OCI-LY7 (cell line): ENCODE results near the gene ZSWIM1. TPM values are rescaled to one million over a fixed set of nuclear protein-coding genes. Genes with fewer than 3 reads are reported as not detected.

Source experiments
- BruUV-seq: library from RNA; stranded (reverse); fragments of 400-500 nt; replicated peaks from 2 replicates; lab custom pipeline; 2021; lab: Mats Ljungman, UMichigan
- CTCF ChIA-PET: fragments of 300-600 bp; sonication (Branson Sonifier 250); formaldehyde crosslinking; loops from one replicate; lab custom pipeline; 2022; ENCODE audit warnings: antibody characterized with exemption; ENCODE audit not compliant: unreplicated experiment; lab: Charles Lee
- POLR2A ChIA-PET: fragments of 300-600 bp; sonication (Branson Sonifier 250); formaldehyde crosslinking; loops from one replicate; lab custom pipeline; 2022; ENCODE audit warnings: antibody characterized with exemption; lab: Charles Lee
- DNase-seq: peaks from one replicate; pipeline ENCODE4 v3.0.0-alpha.2; 2015; ENCODE audit warnings: low spot score
- H2AFZ ChIP-seq: fragments of 200-600 bp; sonication (generic), shearing (Covaris generic); 2 replicates; pipeline ENCODE4 v1.6.1; 2014; ENCODE audit warnings: mild to moderate bottlenecking, antibody characterized with exemption, low read length, moderate library complexity
- H3K27ac ChIP-seq: fragments of 200-600 bp; sonication (generic); 2 replicates; pipeline ENCODE4 v1.5.1; 2014; ENCODE audit warnings: mixed run types, low read depth, mild to moderate bottlenecking, moderate library complexity, low read length, inconsistent platforms; ENCODE audit not compliant: poor library complexity, severe bottlenecking
- H3K36me3 ChIP-seq: fragments of 200-600 bp; sonication (generic); 2 replicates; pipeline ENCODE4 v1.6.1; 2014; ENCODE audit warnings: mild to moderate bottlenecking, antibody characterized with exemption, low read length, moderate library complexity, mixed read lengths; ENCODE audit not compliant: insufficient read depth
- H3K4me1 ChIP-seq: fragments of 200-600 bp; sonication (generic); 2 replicates; pipeline ENCODE4 v1.5.1; 2014; ENCODE audit warnings: mild to moderate bottlenecking, low read length; ENCODE audit not compliant: insufficient read depth, poor library complexity, severe bottlenecking
- H3K4me2 ChIP-seq: fragments of 200-600 bp; sonication (generic); 2 replicates; pipeline ENCODE4 v1.6.1; 2014; ENCODE audit warnings: mild to moderate bottlenecking, low read length
- H3K4me3 ChIP-seq: fragments of 200-600 bp; sonication (generic); 2 replicates; pipeline ENCODE4 v1.5.1; 2014; ENCODE audit warnings: mild to moderate bottlenecking, low read depth, low read length; ENCODE audit not compliant: poor library complexity, severe bottlenecking
- H3K79me2 ChIP-seq: fragments of 200-600 bp; sonication (generic); 2 replicates; pipeline ENCODE4 v1.6.1; 2016; ENCODE audit warnings: low read depth, mild to moderate bottlenecking, low read length, moderate library complexity, mixed read lengths; ENCODE audit not compliant: insufficient read depth
- H3K9me2 ChIP-seq: fragments of 200-600 bp; sonication (generic); 2 replicates; pipeline ENCODE4 v1.6.1; 2016; ENCODE audit warnings: mild to moderate bottlenecking, low read length, mixed read lengths; ENCODE audit not compliant: insufficient read depth
- H3K9me3 ChIP-seq: fragments of 200-600 bp; sonication (generic); 2 replicates; pipeline ENCODE4 v1.6.1; 2014; ENCODE audit warnings: mild to moderate bottlenecking, mixed run types, low read length, mixed read lengths
- H4K20me1 ChIP-seq: fragments of 200-600 bp; sonication (generic); 2 replicates; pipeline ENCODE4 v1.6.1; 2014; ENCODE audit warnings: mild to moderate bottlenecking, antibody characterized with exemption, low read length, moderate library complexity, mixed read lengths; ENCODE audit not compliant: insufficient read depth
- EZH2phosphoT487 ChIP-seq: fragments of 200-600 bp; sonication (generic); IDR thresholded peaks from 2 replicates; pipeline ENCODE4 v1.6.1; 2018; ENCODE audit warnings: low read depth, borderline replicate concordance, mild to moderate bottlenecking, mixed run types, antibody characterized with exemption, low read length, moderate library complexity, mixed read lengths
- intact Hi-C: fragments of 100-400 bp; cut with micrococcal nuclease; formaldehyde crosslinking; loops from one replicate; pipeline ENCODE4 v1.10.0; 2022; ENCODE audit not compliant: unreplicated experiment
- total RNA-seq, 2 experiments: library from RNA; depleted of rRNA in 1 of 2; stranded (reverse); fragments of >200 nt in 1 of 2; shearing (Covaris generic) in 1 of 2; gene quantifications; 2 replicates each; pipeline ENCODE4 v1.2.3, GENCODE V29; 2014 to 2022
- TF ChIP-seq, protein P1 (sequence below): fragments of 200-600 bp; sonication (generic); conservative IDR thresholded peaks from 2 replicates; pipeline ENCODE4 v1.5.1; 2014; ENCODE audit warnings: mild to moderate bottlenecking, antibody characterized with exemption, low read length, moderate library complexity, mixed read lengths

ZSWIM1 gene
- total RNA-seq, 2 experiments from 2014 or later, result 13.9 to 19.2 TPM

DNA sequence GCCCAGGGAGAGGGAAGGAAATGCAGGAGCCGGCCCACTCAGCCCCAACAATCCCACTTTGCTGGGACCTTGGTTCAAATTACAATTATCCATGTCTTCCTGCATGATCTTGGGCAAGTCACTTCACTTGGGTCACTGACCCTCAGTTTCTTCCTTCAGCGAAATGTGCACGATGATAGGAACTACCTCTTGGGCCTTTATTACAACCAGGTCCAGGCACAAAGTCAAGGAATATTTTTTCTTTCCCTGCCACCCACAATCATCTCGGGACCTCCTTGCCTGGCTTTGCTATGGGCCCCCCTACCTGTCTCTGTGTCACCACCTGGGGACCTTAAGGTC, 31.3 kb downstream of the ZSWIM1 start:
- BruUV-seq, result no TSS peak
- no peaks in the 10 kb centered on the region for H3K9me2 ChIP-seq
- no peak overlapping the region for H3K4me2 ChIP-seq
- H3K27ac ChIP-seq, result no peak overlapping the region
- H3K4me1 ChIP-seq, result peaks cover 14% of the 10 kb centered on the region
- ChIA-PET POLR2A (no interaction called here), CTCF (no interaction called here)
- no peak for TF ChIP-seq EZH2phosphoT487
- TF ChIP-seq, protein P1, sequence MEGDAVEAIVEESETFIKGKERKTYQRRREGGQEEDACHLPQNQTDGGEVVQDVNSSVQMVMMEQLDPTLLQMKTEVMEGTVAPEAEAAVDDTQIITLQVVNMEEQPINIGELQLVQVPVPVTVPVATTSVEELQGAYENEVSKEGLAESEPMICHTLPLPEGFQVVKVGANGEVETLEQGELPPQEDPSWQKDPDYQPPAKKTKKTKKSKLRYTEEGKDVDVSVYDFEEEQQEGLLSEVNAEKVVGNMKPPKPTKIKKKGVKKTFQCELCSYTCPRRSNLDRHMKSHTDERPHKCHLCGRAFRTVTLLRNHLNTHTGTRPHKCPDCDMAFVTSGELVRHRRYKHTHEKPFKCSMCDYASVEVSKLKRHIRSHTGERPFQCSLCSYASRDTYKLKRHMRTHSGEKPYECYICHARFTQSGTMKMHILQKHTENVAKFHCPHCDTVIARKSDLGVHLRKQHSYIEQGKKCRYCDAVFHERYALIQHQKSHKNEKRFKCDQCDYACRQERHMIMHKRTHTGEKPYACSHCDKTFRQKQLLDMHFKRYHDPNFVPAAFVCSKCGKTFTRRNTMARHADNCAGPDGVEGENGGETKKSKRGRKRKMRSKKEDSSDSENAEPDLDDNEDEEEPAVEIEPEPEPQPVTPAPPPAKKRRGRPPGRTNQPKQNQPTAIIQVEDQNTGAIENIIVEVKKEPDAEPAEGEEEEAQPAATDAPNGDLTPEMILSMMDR, result no peak
- H3K36me3 ChIP-seq, result no peaks in the 10 kb centered on the region
- no peaks in the 10 kb centered on the region for H3K9me3 ChIP-seq
- no peaks in the 10 kb centered on the region for H3K79me2 ChIP-seq
- H2AFZ ChIP-seq, result no peak overlapping the region
- DNase-seq, result no peak
- no peaks in the 10 kb centered on the region for H4K20me1 ChIP-seq
- no peak overlapping the region for H3K4me3 ChIP-seq
- intact Hi-C loops, result no loop called here

DNA sequence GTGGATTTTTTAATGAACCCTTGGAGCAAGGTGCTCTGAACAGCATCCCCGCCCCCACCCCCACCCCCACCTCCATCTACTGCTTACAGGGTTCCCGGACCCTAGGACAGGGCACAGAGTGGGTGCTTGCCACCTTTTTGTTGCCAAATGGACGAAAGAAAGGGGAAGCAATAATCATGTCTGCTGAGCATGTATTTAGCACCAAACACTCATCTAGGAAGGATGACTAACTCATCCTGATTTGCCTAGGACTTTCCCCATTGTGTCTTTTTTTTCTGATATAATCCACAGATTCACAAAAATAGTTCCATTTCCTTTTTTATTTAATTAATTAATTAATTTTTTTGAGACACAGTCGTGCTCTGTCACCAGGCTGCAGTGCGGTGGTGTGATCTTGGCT, 32.1 kb downstream of the ZSWIM1 start:
- POLR2A ChIA-PET, result no interaction called here

DNA sequence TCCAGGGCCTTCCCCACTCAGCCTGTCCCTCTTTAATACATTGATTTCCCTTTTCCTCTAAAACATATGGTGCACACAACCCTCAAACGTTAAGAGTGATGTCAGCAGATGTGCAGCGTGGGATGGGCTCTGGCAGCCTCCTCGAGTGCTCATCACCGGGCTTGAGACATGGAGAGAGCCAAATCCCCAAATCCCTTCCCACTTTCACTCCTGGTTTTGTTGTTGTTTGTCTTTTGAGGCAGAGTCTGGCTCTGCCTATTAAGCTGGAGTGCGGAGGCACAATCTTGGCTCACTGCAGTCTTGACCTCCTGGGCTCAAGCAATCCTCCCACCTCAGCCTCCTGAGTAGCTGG, 36.7 kb downstream of the ZSWIM1 start:
- CTCF ChIA-PET, result no interaction called here

More for the DNA sequence above, 32.1 kb downstream of the ZSWIM1 start:
- Histone ChIP-seq H3K36me3 (no peaks in the 10 kb centered on the region), H4K20me1 (no peaks in the 10 kb centered on the region), H3K79me2 (no peaks in the 10 kb centered on the region), H3K4me1 (peaks cover 14% of the 10 kb centered on the region), H3K4me3 (no peak overlapping the region), H2AFZ (no peak overlapping the region), H3K9me2 (no peaks in the 10 kb centered on the region), H3K9me3 (no peaks in the 10 kb centered on the region), H3K27ac (no peak overlapping the region), H3K4me2 (no peak overlapping the region)
- CTCF ChIA-PET, result no interaction called here
- intact Hi-C loops, result no loop called here
- no TSS peak for BruUV-seq
- TF ChIP-seq EZH2phosphoT487, result no peak
- TF ChIP-seq, protein P1, result no peak
- no peak for DNase-seq

More for the DNA sequence above, 36.7 kb downstream of the ZSWIM1 start:
- Histone ChIP-seq H3K9me2 (no peaks in the 10 kb centered on the region), H3K27ac (no peak overlapping the region), H3K36me3 (no peaks in the 10 kb centered on the region), H3K4me2 (no peak overlapping the region), H4K20me1 (no peaks in the 10 kb centered on the region), H3K79me2 (no peaks in the 10 kb centered on the region), H3K4me3 (no peak overlapping the region), H2AFZ (no peak overlapping the region), H3K9me3 (no peaks in the 10 kb centered on the region), H3K4me1 (no peaks in the 10 kb centered on the region)
- POLR2A ChIA-PET, result interaction anchor here (1.0 to 1.4 kb wide), 2 partner anchors 10 to 53 kb away, joined by 3 to 5 read pairs; no protein-coding TSS in a partner anchor
- BruUV-seq, result no TSS peak
- no peak for TF ChIP-seq EZH2phosphoT487
- TF ChIP-seq, protein P1, result no peak
- intact Hi-C loops, result no loop called here
- no peak for DNase-seq
